Activated naive CD4-positive, alpha-beta T cell treated with anti-CD3 and anti-CD28 coated beads for 36 hours (primary cell): Measurements from ENCODE around the gene RNF187. TPM values are rescaled to one million over a fixed set of nuclear protein-coding genes. Genes with fewer than 3 reads are reported as not detected.

ENCODE experiments used
- CTCF ChIA-PET: fragments of 350-600 bp; sonication (Branson Sonifier 250); formaldehyde crosslinking; loops from one replicate; lab custom pipeline; 2021; ENCODE audit warnings: antibody characterized with exemption; lab: Charles Lee
- DNase-seq: peaks from one replicate; pipeline ENCODE4 v3.0.0-alpha.2; 2020
- H3K27ac Mint-ChIP-seq: one replicate; pipeline ENCODE4 v1.8.0; 2021; ENCODE audit warnings: mild to moderate bottlenecking, mixed read lengths
- H3K27me3 Mint-ChIP-seq: one replicate; pipeline ENCODE4 v1.8.0; 2021; ENCODE audit warnings: low read depth, mixed read lengths
- H3K36me3 Mint-ChIP-seq: one replicate; pipeline ENCODE4 v1.8.0; 2021; ENCODE audit warnings: low read depth, mixed read lengths
- H3K4me1 Mint-ChIP-seq: one replicate; pipeline ENCODE4 v1.8.0; 2021; ENCODE audit warnings: low read depth, mixed read lengths
- H3K4me3 Mint-ChIP-seq: one replicate; pipeline ENCODE4 v1.8.0; 2021; ENCODE audit warnings: mild to moderate bottlenecking, moderate library complexity, mixed read lengths
- H3K9me3 Mint-ChIP-seq: one replicate; pipeline ENCODE4 v1.8.0; 2021; ENCODE audit warnings: mixed read lengths
- intact Hi-C: fragments of 100-400 bp; cut with micrococcal nuclease; formaldehyde crosslinking; loops from one replicate; pipeline ENCODE4 v1.15.1; 2023
- microRNA-seq: library from miRNA; unstranded; fragments of <30 nt; microRNA quantifications from one replicate; pipeline ENCODE4 v1.2.0, GENCODE V29; 2022; ENCODE audit warnings: borderline microRNAs expressed, borderline replicate concordance
- total RNA-seq, 2 experiments: library from RNA; stranded (reverse); gene quantifications; one replicate each; pipeline ENCODE4 v1.2.3, GENCODE V29; 2021

The RNF187 gene
- total RNA-seq, 2 experiments from 2014 or later, result 112 to 116 TPM

- H3K36me3 Mint-ChIP-seq, result no peaks in the 10 kb centered on the region
- H3K27me3 Mint-ChIP-seq, result peaks cover 6% of the 10 kb centered on the region
- H3K4me1 Mint-ChIP-seq, result no peaks in the 10 kb centered on the region
- CTCF ChIA-PET, result interaction anchor here (0.7 kb wide), 1 partner anchor 342 kb away, joined by 3 read pairs; no protein-coding TSS in a partner anchor
- no peaks in the 10 kb centered on the region for H3K9me3 Mint-ChIP-seq
- H3K4me3 Mint-ChIP-seq, result no peak overlapping the region
- H3K27ac Mint-ChIP-seq, result no peak overlapping the region
- no peak for DNase-seq
- intact Hi-C loops, result no loop called here
Measured at GRCh38 chr1:228544921-228545591, 57.9 kb downstream of the RNF187 start.

Small RNA genes within 50 kb of the gene (microRNA-seq; reads per million reads assigned to microRNA genes)
- gene MIR4666A, result not detected

Other genes starting within 250 kb of the RNF187 start
- gene TRIM11, start 80.5 kb upstream of the RNF187 start, total RNA-seq, result 10 to 100 TPM; 26.0 to 27.5 TPM
- gene TRIM17, start 70.5 kb upstream of the RNF187 start, total RNA-seq, result 1 to 10 TPM; 1.0 to 1.2 TPM
- gene RHOU, start 248.1 kb downstream of the RNF187 start, total RNA-seq, result under 1 TPM; 0.17 to 0.35 TPM